Germinal center (tissue), 1 donor: ENCODE results near the gene NME9.

Experiments used
- DNase-seq: peaks from one replicate; pipeline ENCODE4 v3.0.0; 2012; ENCODE audit warnings: mixed read lengths, low spot score

NME9 gene

DNA sequence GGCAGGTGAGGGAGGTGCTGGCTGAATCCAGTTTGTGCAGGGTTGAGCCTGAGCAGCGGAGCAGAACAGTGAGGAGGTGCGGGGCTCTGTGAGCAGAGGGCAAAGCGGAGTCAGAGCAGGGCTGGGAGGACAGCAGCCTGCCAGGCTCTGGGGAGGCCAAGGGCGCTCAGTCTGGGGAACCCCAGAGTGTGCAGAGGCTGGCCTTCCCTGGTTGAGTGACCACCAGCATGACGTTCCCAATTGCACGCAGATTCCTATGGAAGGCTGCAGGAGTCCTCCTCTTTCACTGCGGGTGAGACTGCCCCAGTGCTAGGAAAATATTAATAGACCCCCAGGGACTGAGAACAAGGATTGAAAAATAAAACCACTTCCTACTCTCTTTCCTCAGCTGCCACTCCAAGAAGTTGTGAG is 31.9 kb upstream of the NME9 start:
- no peak for DNase-seq

DNA sequence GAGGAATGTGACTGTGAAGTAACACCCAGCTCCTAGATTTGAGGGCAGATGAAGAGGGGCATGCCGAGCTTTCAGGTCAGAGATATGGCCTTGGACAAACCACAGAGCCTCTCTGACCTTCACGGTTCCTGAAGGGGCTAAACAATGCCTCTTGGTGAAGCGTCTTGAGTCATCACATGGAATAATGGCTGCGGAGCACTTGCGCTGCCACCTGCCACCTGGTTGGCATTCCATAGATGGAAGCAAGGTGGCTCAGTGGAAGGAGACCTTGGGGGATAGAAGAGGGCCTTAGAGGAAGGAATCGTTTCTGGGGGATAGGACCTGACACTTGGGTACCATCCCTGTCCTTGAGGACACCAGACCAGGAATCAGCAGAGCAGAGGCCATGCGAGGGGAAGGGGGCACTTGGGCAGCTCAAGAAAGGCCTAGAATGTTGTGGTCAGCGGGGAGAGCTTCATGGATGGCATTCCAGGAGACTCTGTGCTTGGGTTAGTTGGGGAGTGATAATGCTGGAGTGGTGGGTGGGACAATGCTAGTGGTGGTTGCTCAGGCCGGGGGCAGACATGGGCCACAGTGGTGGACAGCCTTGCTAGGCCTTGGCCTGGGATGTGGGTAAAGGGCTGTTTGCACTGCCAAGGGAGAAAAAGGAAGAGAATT is 31.3 kb upstream of the NME9 start:
- no peak for DNase-seq

DNA sequence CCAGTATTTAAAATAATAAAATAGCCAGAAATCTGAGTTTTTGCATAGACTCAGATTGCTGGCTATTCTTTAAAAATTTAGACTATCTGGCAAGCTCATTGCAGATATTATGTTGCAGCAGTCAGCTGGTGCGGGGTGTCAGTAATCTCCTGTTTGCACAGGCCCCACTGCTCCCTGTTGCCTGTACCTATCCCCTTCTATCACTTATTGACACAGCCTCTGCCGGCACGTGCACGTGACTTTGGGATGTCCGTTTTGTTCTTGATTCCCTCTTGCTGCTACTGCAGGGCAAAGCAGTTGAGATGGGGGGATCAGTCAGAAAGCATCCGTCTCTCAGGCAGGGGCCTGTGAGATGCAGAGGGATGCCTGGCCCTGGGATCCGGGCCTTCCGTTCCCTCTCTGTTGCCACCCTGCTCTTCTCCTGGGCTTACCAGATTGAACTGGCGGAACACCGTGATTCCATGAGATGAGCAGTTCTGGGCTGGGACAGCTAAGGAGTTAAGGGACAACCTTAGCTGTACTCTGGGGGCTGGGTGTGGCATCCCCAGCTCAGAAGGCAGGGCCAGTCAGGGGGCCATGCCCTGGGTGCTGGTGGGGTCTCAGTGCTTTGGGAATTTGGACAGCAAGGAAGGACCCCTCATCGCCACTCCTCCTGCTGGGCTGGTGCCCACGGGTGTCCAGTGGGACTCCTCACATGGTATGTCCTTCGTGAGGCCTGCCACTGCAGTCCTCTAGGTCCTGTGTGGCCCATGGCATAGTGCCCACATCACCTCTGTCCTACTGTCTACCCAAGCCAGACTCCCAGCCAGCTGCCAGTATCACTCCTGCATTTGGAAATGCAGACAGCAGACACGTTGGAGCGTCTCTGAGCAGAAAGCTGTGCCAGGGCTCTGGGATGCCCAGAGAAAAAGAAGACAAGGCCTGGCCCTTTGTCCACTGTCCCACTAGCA is 30.5 kb upstream of the NME9 start:
- no peak for DNase-seq

DNA sequence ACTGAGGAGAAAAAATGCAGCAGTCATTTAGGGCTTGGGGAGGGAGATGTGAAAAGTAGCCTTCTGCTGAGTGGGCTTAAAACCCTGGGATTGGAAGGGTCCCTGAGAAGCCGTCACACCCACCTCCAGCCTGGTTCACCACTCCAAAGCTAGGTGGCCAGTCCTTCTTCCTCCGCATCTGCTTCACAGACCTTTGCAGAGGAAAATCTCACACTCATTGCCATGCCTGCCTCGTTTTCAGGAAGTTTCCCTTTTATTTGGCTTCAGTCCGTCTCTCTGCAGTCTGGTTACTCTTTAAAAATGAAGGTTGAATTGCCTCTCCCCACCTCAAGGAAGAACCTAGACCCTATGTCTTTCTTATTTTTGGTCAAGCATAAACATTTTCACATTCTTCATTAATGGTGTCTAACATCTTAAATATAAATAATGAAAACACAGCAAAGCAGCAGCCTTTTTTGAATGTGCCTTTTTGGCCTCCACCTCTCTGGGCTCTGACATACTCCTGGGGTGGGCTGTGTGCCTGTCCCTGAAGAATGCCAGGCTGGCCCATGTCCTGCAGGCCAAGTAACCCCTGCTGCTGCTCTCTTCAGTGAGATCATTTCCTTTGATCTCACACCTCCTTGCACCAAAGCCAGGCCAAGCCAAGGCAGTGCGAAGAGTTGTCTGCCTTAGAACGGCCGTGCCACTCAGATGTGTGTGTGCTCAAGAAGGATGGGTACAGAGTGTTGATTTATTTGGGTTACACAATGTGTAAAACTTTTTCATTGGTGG is 29.7 kb upstream of the NME9 start:
- DNase-seq, result no peak

DNA sequence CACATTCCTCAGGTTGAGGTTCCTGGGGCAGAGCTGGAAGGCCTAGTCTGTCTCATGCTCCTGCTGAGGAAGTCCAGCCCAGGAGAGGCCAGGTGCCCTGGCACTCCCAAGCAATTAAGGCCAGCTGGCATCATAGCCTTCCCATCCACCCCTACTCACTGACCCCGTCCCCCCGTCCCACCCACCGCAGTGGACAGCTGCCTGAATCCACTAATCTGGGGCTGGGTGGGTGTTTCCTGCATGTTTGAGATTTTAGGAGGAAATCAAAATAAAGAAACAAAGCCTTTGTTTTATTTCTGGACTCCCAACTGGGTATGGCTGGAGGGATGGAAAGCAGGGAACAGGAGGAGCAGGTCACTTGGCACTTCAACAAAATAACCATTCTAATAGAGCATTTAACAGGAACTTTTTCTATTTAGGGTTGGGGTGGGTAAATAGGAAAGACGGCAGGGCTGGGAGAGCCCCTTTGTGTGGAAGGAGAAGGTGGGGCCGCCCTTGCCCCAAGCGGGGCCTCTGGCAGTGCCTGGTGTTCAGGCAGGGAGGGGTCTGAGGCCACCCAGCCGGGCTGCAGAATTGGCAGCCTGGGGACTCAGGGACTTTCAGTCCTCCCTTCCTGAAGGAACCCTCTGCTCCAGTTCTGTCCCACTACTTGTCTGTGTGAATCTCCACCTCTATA is 27.2 kb upstream of the NME9 start:
- no peak for DNase-seq

DNA sequence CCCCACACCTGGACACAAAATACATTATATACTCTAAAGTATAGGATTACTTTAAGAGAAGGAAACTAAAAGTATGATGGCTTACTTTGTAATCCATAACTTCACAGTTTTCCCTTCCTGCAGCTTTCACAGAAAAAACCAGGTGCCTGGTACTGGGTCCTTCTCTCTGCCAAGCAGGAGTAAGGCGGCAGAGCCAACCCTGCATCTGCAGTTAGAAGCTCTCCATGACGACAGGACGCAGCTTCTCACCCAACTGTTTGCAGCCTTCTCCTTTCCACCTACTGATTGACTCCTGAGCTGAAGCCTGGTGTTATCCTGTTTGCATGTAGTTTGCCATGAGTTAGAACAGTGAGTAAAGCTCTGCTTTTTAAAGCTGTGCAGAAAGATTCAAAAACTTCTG is 25.4 kb upstream of the NME9 start:
- no peak for DNase-seq

DNA sequence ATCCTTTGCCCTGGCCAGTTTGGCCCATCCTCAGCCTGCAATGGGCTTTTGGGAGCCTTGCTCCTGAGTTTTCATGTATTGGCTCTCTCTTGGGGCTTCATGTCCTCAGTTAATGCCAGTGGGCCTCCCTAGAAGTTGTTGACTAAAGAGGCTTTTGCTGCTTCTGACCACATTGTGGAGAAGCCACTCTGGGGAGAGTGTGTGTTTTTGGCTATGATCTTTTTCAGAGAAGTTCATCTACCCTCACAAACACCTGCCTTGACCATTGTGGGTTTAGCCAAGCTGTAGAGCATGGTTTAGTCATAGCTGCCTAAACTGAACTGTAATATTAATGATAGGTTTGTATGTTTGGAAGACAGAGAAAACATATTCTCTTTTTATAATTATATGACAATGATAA is 24.7 kb upstream of the NME9 start:
- DNase-seq, result no peak

DNA sequence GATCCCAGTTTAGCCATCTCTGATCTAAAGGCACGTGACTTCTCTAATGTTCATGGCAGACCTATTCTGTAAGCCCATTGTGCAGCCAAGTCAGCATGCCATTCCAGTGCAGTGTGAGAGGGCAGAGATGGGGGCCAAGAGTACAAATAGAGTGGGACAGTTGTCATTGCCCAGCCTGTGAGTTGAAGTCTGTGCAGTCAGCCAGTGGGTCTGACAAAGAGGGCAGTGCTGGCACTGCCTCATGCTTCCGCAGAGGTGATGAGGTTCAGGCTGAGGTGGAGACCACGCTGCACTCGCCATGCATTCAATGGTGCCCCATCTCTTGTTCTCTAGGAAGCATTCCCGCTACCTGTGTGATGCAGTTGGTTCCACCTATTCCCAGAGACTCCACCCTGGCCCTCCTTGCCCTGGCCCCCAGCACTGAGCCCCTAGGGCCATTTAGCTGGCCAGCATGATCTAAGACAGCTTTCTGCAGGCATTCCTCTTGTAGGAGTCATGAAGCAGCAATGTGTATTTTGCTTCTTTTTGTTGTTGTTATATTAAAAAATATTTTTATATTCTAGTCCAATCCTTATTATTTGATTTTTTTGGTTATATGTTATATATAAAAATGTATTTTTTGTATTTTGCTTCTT is 22.4 kb upstream of the NME9 start:
- DNase-seq, result no peak

DNA sequence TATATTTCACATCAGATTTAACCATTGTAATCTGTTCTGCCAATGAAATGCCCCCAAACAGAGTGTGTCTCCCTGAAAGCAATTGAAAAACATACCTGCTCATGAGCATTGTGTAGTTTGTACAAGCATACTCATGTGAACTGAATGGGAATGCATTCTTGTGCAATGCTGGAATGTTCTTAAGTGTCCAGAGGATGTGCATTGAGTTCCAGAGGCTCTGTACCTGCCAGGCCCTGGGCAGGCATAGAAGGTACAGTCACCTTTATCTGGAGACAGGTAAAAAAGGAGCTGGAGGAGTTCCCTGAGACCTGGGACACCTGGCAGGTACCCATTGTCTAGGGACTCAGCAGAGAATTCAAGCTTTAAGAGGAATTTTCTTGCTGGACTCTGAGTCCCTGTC is 21.5 kb upstream of the NME9 start:
- DNase-seq, result no peak

DNA sequence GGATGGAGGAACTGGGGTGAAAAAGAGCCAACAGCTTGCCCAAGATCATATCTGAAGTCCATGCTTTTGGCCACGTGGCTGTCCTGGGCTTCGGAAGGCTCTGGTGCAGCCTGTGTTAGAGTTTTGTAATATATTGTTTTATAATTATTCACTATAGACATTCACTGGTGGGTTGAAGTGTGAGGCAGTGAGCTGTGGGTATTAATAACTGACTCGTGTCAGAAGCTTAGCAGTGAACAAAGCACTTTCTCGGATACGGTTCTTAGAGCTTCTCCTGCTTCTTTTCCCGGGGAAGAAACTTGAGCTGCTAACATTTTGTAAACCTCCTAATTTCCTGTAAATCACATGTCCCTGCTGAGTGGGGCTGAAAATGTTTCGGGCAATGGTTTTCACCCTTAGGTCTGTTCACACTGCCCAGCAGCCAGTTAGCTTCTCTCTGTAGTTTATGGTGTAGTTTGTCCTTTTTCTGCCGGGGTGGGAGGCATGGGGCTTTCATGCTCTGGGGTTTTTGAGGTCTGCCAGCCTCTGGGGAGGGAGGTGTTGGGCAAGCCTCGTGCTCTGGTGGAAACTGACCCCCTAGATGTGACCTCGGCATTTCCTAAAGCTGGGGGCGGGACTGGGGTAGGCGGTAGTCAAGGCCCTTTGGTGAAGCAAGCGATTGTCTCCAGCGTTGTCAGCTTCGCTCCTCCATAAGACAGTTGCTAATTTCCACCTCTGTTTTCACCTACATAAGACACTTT is 20.4 kb upstream of the NME9 start:
- no peak for DNase-seq

DNA sequence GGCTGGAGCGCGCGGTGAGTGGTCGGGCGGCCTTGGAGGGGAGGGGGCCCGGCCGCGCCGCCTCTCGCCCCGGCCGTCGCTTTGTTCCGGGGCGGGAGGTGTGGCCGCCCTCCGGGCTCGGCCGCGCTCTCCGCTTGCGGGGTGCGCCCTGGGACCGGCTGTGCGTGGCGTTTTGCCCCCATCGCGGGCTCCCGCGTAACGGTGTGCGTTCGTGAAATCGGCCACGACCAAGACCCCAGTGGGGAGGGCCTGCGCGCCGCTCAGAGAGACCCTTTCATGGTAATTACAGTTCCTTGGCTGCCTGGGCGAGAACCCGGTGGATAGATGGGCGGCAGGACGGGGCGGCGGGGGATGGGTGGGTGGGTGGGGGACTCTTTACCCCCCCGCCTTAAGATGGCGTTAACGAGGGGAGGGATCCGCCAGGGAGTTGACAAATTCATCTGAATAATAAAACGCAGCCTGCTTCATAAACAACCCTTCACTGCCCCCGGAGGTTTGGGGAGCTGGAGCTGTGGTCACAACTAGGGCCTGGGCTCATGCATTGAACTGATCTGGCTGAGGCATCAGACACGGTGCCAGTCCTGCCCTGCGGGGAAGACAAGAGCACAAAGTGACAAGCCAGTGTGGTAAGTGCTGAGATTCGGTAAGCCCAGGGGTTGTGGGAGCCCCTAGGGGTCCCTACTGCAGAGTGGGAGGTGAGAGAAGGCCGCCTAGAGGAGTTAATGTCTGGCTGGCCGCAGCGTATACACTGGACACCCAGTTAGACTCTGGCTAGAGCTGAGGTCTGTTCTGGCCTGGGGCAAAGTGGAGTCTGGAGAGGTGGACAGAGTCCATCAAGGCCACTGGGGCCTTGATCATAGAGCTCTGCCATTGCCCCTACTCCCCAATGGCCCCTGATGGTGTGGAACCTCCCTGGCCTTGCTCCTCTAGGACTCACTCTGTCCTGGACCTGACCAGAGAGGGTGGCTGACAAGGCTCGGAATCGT is 19.4 kb upstream of the NME9 start:
- no peak for DNase-seq

DNA sequence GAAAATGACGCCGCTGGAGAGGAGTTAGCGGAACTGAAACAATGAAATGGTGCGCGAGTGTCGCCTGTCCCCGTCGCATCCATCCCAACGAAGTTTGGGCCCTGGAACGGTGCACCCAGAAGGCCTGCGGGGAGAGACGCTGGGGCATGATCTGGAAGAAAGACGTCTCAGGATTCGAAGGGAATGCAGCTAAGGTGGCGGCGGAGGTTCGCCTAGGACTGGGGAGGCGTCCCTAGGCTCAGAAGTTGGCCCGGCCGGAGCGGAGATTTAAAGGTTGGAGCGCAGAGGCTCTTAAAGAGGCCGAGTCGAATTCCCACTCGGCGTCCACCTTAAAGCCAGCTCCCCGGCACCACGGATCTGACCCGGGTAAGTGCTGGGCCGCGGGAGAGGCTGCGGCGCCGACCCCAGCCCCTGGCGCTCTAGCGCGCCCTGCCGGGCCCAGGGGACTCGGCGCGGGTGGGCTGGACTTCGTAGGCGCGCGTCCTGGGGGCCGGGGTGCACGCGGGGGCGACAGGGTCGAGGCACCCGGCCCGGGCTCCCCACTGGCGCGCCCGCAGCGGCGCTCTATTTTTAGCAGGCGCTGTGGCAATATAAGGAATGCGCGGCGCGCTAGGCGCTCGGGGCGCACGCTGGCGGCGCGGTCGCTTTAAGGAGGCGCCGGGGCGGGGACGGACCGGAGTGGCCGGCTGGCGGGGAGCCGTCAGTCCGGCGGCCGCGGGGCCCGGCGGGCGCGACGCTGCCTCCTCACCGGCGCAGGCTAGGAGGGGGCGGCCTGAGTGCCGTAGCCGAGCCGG is 18.5 kb upstream of the NME9 start, which contains the start of gene MRAS:
Gene MRAS (plus strand): TSS at position 620 of the 794 bp plus-strand sequence. CDS start 24,305 bp downstream, outside the sequence.
- no peak for DNase-seq

DNA sequence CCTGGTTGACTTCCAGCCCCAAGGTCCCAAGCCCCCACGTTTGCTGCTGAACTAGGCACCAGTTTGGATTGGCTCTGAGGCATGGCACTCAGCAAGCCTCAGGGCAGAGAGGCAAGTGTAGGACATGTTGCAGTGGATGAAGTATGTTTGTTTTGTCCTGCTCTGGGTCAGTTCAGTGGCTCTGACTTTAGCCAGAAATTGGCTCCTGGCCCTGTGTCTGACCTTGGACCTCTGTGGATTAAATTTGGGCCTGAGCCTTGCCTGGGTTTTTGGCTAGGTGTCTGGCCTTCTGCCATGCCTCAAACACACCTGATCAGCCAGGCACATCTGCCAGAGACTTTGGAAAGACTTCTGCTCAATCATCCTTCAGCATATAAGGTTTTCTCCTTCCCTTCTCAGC is 15.1 kb upstream of the NME9 start:
- no peak for DNase-seq

DNA sequence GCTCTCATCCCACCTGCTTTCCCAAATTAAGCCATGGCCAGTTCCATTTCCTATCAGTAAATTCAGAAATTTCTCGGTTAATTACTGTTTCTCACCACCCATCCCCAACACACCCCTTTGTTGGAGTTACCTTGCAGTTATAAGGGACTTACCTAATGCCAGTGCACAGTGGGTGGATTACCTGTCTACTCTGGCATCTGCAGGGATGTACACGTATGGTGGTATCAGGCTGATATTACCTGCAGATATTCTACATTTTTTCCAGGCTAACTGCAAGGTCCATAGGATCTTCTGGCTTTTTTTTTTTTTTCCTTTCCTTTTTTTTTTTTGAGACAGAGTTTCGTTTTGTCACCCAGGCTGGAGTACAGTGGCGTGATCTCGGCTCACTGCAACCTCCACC is 10.9 kb upstream of the NME9 start:
- DNase-seq, result no peak

DNA sequence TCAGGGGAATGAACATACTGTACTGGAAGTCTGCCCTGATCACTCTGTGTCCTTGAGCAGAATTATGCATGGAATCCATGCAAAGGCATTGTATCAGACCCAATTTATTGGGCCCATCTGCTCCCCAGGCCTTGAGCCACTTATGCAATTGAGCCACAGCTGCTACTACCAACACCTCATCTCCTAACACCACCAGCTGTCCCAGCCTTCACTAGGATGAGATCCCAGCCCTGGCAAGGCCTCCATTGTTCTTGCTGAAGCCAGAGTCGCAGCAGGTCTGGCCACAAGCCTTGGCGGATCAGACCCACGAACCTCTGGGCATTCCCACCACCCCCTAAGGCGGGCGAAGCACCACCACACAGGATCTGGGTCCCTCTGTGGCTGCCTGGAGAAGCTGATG is 9.2 kb upstream of the NME9 start:
- no peak for DNase-seq

DNA sequence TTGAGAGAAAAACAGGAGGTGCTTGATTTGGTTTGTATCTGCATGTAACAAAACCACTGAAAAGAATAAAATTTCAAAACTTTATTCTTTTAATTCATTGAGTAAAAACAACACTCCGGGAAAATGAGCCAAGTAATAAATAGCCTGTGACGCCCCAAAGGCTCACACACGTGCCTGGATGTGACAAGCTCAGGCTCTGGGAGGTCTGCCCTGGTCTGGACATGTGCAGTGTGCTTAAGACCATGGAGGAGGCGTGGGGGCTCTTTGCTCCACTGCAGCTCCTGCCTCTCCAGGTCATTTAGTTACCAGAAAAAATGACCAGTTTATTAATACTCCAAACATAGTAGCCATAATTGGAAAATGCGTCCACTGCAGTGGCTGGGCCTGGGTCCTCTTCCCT is 8.6 kb upstream of the NME9 start:
- no peak for DNase-seq

DNA sequence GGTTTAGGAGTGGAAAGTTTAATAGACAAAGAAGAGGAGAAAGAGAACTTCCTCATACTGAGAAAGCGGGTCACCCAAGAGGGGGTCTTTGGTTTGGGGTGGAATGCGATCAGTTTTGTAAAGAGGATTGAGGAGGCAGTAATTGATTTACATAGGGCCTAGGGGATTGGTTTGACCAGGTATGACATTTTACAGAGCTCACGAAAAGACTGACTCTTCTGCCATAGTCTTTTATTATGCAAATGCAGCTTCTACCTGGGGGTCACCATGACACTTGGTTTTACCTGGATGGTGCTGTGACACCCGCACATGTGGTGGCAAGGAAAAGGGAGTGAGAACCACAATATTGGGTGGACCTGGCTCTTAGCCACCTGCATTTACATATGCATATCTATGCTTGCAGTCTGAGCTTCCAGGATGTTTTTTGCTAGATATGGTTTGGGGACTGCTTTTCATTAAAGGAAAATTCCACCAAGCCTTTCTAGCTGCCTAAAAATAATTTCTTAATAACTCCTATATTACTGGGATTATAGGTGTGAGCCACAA is 6.9 kb upstream of the NME9 start:
- no peak for DNase-seq

DNA sequence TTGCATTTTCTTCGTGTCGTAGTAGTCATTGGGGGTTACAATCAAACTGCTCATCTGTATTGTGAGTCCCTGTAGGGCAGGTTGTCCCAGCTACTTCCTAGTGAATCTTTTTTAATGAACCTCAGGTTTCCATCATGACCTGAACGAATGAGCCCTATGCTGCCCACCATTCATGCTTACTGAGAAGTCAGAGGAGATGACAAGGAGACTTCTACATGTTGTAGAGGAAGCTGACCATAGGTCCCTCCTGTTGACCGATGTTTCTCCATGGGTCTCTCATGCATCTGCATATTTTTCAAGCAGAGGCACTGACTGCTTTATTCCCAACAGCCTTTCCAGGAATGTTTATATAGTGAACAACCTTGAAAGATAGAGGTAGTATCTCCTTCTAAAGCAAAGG is 5.0 kb upstream of the NME9 start:
- no peak for DNase-seq
